ENCODE measurements around the gene PPM1H.

DNA sequence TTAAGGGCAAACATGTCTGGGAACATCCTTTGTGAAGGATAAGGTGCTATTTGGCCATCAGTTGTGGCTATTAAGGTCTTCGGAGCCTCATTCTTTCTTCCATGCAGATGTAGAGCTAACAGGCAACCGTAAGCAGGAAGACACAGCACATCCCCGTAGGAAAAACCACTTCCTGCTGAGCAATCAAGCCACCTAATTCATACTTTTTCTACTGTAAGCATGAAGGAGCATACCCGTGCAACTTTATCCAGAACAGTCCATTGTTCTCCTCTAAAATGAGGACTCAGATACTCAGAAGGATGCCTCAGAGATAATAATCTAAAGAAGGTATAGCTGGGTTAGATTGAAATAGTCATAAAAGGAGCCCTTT, 232.0 kb downstream of the PPM1H start:
- TF ChIP-seq, protein P1, sequence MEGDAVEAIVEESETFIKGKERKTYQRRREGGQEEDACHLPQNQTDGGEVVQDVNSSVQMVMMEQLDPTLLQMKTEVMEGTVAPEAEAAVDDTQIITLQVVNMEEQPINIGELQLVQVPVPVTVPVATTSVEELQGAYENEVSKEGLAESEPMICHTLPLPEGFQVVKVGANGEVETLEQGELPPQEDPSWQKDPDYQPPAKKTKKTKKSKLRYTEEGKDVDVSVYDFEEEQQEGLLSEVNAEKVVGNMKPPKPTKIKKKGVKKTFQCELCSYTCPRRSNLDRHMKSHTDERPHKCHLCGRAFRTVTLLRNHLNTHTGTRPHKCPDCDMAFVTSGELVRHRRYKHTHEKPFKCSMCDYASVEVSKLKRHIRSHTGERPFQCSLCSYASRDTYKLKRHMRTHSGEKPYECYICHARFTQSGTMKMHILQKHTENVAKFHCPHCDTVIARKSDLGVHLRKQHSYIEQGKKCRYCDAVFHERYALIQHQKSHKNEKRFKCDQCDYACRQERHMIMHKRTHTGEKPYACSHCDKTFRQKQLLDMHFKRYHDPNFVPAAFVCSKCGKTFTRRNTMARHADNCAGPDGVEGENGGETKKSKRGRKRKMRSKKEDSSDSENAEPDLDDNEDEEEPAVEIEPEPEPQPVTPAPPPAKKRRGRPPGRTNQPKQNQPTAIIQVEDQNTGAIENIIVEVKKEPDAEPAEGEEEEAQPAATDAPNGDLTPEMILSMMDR (IDR thresholded peaks at IDR 0.05 in 4 of 5, conservative IDR thresholded peaks at IDR 0.05 in 1 of 5): no peak
- no peak for TF ChIP-seq POLR2A (IDR thresholded peaks at IDR 0.05)

All from gastrocnemius medialis (tissue), 4 donors.